ENCODE results near the gene PILRA.

Gene PILRA

GRCh38 chr7:100353685-100354330, 19.5 kb upstream of the PILRA start:
- DNase-seq (ENCODE audit: low read depth): no peak
- TF ChIP-seq, protein P1, sequence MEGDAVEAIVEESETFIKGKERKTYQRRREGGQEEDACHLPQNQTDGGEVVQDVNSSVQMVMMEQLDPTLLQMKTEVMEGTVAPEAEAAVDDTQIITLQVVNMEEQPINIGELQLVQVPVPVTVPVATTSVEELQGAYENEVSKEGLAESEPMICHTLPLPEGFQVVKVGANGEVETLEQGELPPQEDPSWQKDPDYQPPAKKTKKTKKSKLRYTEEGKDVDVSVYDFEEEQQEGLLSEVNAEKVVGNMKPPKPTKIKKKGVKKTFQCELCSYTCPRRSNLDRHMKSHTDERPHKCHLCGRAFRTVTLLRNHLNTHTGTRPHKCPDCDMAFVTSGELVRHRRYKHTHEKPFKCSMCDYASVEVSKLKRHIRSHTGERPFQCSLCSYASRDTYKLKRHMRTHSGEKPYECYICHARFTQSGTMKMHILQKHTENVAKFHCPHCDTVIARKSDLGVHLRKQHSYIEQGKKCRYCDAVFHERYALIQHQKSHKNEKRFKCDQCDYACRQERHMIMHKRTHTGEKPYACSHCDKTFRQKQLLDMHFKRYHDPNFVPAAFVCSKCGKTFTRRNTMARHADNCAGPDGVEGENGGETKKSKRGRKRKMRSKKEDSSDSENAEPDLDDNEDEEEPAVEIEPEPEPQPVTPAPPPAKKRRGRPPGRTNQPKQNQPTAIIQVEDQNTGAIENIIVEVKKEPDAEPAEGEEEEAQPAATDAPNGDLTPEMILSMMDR (conservative IDR thresholded peaks at IDR 0.05; ENCODE audit: low read depth, low read length): no peak
- H3K4me3 ChIP-seq (ENCODE audit: low read length): no peak overlapping the region

- TF ChIP-seq, protein P1 (conservative IDR thresholded peaks at IDR 0.05; ENCODE audit: low read depth, low read length): no peak
- no peak for DNase-seq (ENCODE audit: low read depth)
- H3K4me3 ChIP-seq (ENCODE audit: low read length): no peak overlapping the region
These were observed 16.7 kb upstream of the PILRA start for GRCh38 chr7:100356416-100357068.

- TF ChIP-seq, protein P1 (conservative IDR thresholded peaks at IDR 0.05; ENCODE audit: low read depth, low read length): no peak
- H3K4me3 ChIP-seq (ENCODE audit: low read length): no peak overlapping the region
- no peak for DNase-seq (ENCODE audit: low read depth)
These were observed 16.1 kb upstream of the PILRA start for GRCh38 chr7:100357131-100357561.

DNA sequence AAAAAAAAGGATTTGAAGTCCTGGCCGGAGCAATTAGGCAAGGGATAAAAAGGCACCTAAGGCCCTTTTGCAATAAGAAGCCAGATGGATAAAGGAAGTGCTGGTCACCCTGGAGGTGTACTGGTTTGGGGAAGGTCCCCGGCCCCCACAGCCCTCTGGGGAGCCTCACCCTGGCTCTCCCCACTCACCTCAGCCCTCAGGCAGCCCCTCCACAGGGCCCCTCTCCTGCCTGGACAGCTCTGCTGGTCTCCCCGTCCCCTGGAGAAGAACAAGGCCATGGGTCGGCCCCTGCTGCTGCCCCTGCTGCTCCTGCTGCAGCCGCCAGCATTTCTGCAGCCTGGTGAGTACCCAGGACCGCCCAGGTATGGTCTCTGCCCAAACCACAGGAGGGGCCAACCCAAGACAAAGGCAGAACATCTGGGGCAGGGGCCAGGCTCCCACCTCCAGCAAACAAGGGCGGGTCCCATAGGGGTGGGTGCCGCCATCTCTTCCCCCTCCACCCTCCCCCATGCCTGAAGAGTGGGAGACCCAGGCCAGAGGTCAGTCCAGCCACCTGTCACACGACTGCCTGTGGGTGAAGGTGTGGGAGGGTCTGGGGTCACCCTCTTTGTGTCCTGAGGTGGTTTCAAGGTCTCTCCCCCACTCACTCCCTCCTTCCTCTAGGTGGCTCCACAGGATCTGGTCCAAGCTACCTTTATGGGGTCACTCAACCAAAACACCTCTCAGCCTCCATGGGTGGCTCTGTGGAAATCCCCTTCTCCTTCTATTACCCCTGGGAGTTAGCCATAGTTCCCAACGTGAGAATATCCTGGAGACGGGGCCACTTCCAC, 15.0 kb upstream of the PILRA start, which contains the start of gene PILRB:
TSS of gene PILRB (plus strand) at position 91 of the 830 bp plus-strand sequence. CDS start at position 277, 186 bp downstream.
- H3K4me3 ChIP-seq (ENCODE audit: low read length): no peak within 1 kb of the TSS
- TF ChIP-seq, protein P1 (conservative IDR thresholded peaks at IDR 0.05; ENCODE audit: low read depth, low read length): peak; percentile 7
- no peak for DNase-seq (ENCODE audit: low read depth)

GRCh38 chr7:100358857-100359212, 14.5 kb upstream of the PILRA start:
- DNase-seq (ENCODE audit: low read depth): no peak
- TF ChIP-seq, protein P1 (conservative IDR thresholded peaks at IDR 0.05; ENCODE audit: low read depth, low read length): no peak
- H3K4me3 ChIP-seq (ENCODE audit: low read length): no peak overlapping the region

- TF ChIP-seq, protein P1 (conservative IDR thresholded peaks at IDR 0.05; ENCODE audit: low read depth, low read length): no peak
- DNase-seq (ENCODE audit: low read depth): no peak
- H3K4me3 ChIP-seq (ENCODE audit: low read length): no peak overlapping the region
These were observed 13.0 kb upstream of the PILRA start for GRCh38 chr7:100360135-100360854.

Data from retinal pigment epithelial cell (primary cell).